Measurements from ENCODE around the gene MAD1L1. TPM values are rescaled to one million over a fixed set of nuclear protein-coding genes. Genes with fewer than 3 reads are reported as not detected.

Gene MAD1L1
- total and polyA plus RNA-seq, 2 of the 13 experiments (the other 11 are each of a cell fraction or from before 2014, with no cell fraction given) = 17.4 to 64.7 TPM

DNA sequence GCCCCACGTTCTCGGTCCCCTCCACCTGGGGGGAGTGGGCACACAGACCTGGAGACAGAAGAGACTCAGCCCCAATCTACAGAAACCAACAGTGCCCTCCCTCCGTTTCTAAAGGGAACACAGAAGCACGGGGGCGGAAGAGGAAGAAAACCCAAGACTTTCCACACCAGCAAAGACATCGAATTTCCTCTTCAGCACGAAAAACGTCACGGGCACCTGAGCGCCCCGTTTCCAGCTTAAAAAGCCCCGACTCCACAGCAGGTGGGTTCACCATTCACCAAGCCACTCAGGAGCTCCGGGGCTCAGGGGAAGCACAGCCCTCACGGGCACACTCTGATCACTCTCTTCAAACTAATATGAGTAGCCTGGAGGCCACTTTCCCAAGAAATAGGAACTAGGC, 28.9 kb upstream of the MAD1L1 start (continued):
- no peak for TF ChIP-seq NCOA1 (CRISPR knock-in tag; IDR thresholded peaks at IDR 0.05)
- no peak for TF ChIP-seq ZBTB34 (CRISPR knock-in tag; IDR thresholded peaks at IDR 0.05)
- TF ChIP-seq, protein P1, sequence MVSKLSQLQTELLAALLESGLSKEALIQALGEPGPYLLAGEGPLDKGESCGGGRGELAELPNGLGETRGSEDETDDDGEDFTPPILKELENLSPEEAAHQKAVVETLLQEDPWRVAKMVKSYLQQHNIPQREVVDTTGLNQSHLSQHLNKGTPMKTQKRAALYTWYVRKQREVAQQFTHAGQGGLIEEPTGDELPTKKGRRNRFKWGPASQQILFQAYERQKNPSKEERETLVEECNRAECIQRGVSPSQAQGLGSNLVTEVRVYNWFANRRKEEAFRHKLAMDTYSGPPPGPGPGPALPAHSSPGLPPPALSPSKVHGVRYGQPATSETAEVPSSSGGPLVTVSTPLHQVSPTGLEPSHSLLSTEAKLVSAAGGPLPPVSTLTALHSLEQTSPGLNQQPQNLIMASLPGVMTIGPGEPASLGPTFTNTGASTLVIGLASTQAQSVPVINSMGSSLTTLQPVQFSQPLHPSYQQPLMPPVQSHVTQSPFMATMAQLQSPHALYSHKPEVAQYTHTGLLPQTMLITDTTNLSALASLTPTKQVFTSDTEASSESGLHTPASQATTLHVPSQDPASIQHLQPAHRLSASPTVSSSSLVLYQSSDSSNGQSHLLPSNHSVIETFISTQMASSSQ (IDR thresholded peaks at IDR 0.05; ENCODE audit: low read depth) = no peak
- TF ChIP-seq, protein P1 (CRISPR knock-in tag; IDR thresholded peaks at IDR 0.05; ENCODE audit: borderline replicate concordance) = no peak
- TF ChIP-seq BORCS8-MEF2B (CRISPR knock-in tag; IDR thresholded peaks at IDR 0.05) = no peak
- TF ChIP-seq ZBTB20 (CRISPR knock-in tag; IDR thresholded peaks at IDR 0.05; ENCODE audit: borderline replicate concordance, low read depth) = no peak
- no peak for TF ChIP-seq POLR2AphosphoS2 (IDR thresholded peaks at IDR 0.05; ENCODE audit: low read depth, low read length)

DNA sequence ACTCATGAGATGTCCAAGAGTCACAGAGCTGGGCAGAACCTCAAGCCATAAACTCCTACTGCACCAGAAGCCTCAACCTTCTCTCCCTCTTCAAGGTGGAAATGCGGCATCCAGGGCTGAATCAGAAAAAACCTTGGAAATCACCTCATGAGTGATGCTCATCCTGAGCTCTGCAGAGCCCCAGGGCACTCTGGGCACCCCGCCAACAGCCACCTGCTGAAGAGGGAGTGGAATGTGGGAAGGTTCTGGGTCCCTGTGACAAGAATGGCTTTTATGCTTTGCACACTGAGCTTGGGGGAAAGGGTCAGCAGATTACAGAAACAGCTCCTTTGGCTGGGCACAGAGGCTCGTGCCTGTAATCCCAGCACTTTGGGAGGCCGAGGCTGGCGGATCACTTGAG, 28.1 kb upstream of the MAD1L1 start:
- in situ Hi-C loops (cut with HindIII; ENCODE audit: extremely low pct_ligation_motif_present, low pct_unique_long_range_greater_than_20kb) (no loop called here), intact Hi-C loops (cut with micrococcal nuclease; ENCODE audit: unreplicated experiment) (no loop called here)
- no peak overlapping the region for H3K27ac ChIP-seq (ENCODE audit: extremely low read length, insufficient read depth, low read length)
- no peak overlapping the region for H3K9ac ChIP-seq (ENCODE audit: insufficient read depth, low read depth, low read length)
- H3K4me3 ChIP-seq (replicated peaks in 1 of 3; ENCODE audit: insufficient read depth in 1 of 3, low read depth in 2 of 3, low read length in 3 of 3) = no peak overlapping the region
- ATAC-seq (no peak), FAIRE-seq (no peak), DNase-seq (ENCODE audit: low spot score) (no peak)
- no peak overlapping the region for H2AFZ ChIP-seq (ENCODE audit: low read length)
- H4K20me1 ChIP-seq (ENCODE audit: insufficient read depth, low read length) = no peaks in the 10 kb centered on the region
- H3K27me3 ChIP-seq (ENCODE audit: control insufficient read depth in 1 of 2, insufficient read depth in 2 of 2, low read length in 2 of 2) = no peaks in the 10 kb centered on the region
- CTCF ChIA-PET (ENCODE audit: low intra/inter-chr PET ratio, low total read pairs) = no interaction called here
- H3K4me2 ChIP-seq (ENCODE audit: low read depth, low read length) = no peak overlapping the region
- H3K9me3 ChIP-seq (ENCODE audit: low read length) = no peaks in the 10 kb centered on the region
- no peaks in the 10 kb centered on the region for H3K4me1 ChIP-seq (ENCODE audit: insufficient read depth, low read length)
- no TSS peak for BruUV-seq (replicated peaks)
- H3K36me3 ChIP-seq (replicated peaks in 1 of 2; ENCODE audit: control insufficient read depth in 1 of 2, insufficient read depth in 2 of 2, low read length in 2 of 2) = peaks cover 5 to 26% of the 10 kb centered on the region in 2 experiments; a peak in 3 of 5 replicates
- 100% methylated on average over 2 of the region's 5 CpGs for WGBS (ENCODE audit: low lambda C conversion rate)
- H3K79me2 ChIP-seq (ENCODE audit: insufficient read depth, low read length) = no peaks in the 10 kb centered on the region
- POLR2A ChIA-PET = no interaction called here
- TF ChIP-seq ZNF232 (CRISPR knock-in tag; IDR thresholded peaks at IDR 0.05; ENCODE audit: borderline replicate concordance) (no peak), EHMT2 (IDR thresholded peaks at IDR 0.05; ENCODE audit: borderline replicate concordance, low read depth, low read length) (no peak), NRL (CRISPR knock-in tag; IDR thresholded peaks at IDR 0.05; ENCODE audit: borderline replicate concordance) (no peak), ASH2L (IDR thresholded peaks at IDR 0.05; ENCODE audit: insufficient read length, low read depth, low read length) (no peak), MAZ (IDR thresholded peaks at IDR 0.05; ENCODE audit: borderline replicate concordance, low read depth, low read length) (no peak), MAZ (CRISPR knock-in tag; IDR thresholded peaks at IDR 0.05; ENCODE audit: low read depth) (no peak), CSRNP1 (CRISPR knock-in tag; IDR thresholded peaks at IDR 0.05) (no peak)
- TF ChIP-seq, protein P2, sequence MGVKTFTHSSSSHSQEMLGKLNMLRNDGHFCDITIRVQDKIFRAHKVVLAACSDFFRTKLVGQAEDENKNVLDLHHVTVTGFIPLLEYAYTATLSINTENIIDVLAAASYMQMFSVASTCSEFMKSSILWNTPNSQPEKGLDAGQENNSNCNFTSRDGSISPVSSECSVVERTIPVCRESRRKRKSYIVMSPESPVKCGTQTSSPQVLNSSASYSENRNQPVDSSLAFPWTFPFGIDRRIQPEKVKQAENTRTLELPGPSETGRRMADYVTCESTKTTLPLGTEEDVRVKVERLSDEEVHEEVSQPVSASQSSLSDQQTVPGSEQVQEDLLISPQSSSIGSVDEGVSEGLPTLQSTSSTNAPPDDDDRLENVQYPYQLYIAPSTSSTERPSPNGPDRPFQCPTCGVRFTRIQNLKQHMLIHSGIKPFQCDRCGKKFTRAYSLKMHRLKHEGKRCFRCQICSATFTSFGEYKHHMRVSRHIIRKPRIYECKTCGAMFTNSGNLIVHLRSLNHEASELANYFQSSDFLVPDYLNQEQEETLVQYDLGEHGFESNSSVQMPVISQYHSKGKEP (CRISPR knock-in tag; IDR thresholded peaks at IDR 0.05) = no peak

All from HepG2 (cell line).